Measurements from ENCODE around the gene PDSS1. TPM values are rescaled to one million over a fixed set of nuclear protein-coding genes. Genes with fewer than 3 reads are reported as not detected.
A peak's percentile ranks its signal among the peaks of the same experiment; 100 is the strongest.

The PDSS1 gene
- total and polyA plus RNA-seq, 11 donors, result 1.8 to 13.5 (median 5.6) TPM

GRCh38 chr10:26777686-26778085 is 80.2 kb downstream of the PDSS1 start:
- no peak for ATAC-seq
- TF ChIP-seq, protein P1, sequence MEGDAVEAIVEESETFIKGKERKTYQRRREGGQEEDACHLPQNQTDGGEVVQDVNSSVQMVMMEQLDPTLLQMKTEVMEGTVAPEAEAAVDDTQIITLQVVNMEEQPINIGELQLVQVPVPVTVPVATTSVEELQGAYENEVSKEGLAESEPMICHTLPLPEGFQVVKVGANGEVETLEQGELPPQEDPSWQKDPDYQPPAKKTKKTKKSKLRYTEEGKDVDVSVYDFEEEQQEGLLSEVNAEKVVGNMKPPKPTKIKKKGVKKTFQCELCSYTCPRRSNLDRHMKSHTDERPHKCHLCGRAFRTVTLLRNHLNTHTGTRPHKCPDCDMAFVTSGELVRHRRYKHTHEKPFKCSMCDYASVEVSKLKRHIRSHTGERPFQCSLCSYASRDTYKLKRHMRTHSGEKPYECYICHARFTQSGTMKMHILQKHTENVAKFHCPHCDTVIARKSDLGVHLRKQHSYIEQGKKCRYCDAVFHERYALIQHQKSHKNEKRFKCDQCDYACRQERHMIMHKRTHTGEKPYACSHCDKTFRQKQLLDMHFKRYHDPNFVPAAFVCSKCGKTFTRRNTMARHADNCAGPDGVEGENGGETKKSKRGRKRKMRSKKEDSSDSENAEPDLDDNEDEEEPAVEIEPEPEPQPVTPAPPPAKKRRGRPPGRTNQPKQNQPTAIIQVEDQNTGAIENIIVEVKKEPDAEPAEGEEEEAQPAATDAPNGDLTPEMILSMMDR (IDR thresholded peaks at IDR 0.05), result no peak
- no peak for TF ChIP-seq POLR2A (IDR thresholded peaks at IDR 0.05)
- Histone ChIP-seq H3K36me3 (peaks cover 0 to 5% (median 0%) of the 10 kb centered on the region in 9 donors), H3K4me1 (peaks cover 0 to 38% (median 19%) of the 10 kb centered on the region in 12 donors), H3K4me3 (no peak overlapping the region), H3K27ac (no peak overlapping the region), H3K9me3 (no peaks in the 10 kb centered on the region), H3K27me3 (no peaks in the 10 kb centered on the region)
- DNase-seq, result no peak
- WGBS, 4 donors, result 95 to 100% (median 99%) methylated on average over 2 of the region's 2 CpGs
- intact Hi-C loops (cut with DNase I), result no loop called here

GRCh38 chr10:26779176-26779860 is 81.8 kb downstream of the PDSS1 start:
- WGBS, 4 donors, result 63 to 77% (median 72%) methylated on average over 4 of the region's 4 CpGs

GRCh38 chr10:26780106-26780792 is 82.7 kb downstream of the PDSS1 start:
- H3K27ac ChIP-seq, result no peak overlapping the region
- no peaks in the 10 kb centered on the region for H3K9me3 ChIP-seq
- ATAC-seq (no peak), DNase-seq (no peak)
- H3K27me3 ChIP-seq, result no peaks in the 10 kb centered on the region
- intact Hi-C loops (cut with DNase I), result no loop called here
- peaks cover 0 to 38% (median 19%) of the 10 kb centered on the region in 12 donors for H3K4me1 ChIP-seq
- no peak overlapping the region for H3K4me3 ChIP-seq
- peaks cover 0 to 5% (median 0%) of the 10 kb centered on the region in 9 donors for H3K36me3 ChIP-seq
- no peak for TF ChIP-seq POLR2A (IDR thresholded peaks at IDR 0.05)
- TF ChIP-seq, protein P1 (IDR thresholded peaks at IDR 0.05), result no peak
- 92 to 98% (median 97%) methylated on average over 8 of the region's 8 CpGs for WGBS, 4 donors

More at GRCh38 chr10:26779176-26779860, 81.8 kb downstream of the PDSS1 start:
- H3K4me1 ChIP-seq, result peaks cover 0 to 38% (median 19%) of the 10 kb centered on the region in 12 donors
- intact Hi-C loops (cut with DNase I), result no loop called here
- H3K9me3 ChIP-seq, result no peaks in the 10 kb centered on the region
- ATAC-seq, result peak in 1 of 4 donors; percentile 38
- H3K36me3 ChIP-seq, result peaks cover 0 to 5% (median 0%) of the 10 kb centered on the region in 9 donors
- no peaks in the 10 kb centered on the region for H3K27me3 ChIP-seq
- H3K27ac ChIP-seq, result no peak overlapping the region
- DNase-seq, result no peak
- no peak for TF ChIP-seq POLR2A (IDR thresholded peaks at IDR 0.05)
- TF ChIP-seq, protein P1 (IDR thresholded peaks at IDR 0.05), result no peak
- H3K4me3 ChIP-seq, result no peak overlapping the region
